Hepatocyte (in vitro differentiated cells): ENCODE measurements around the gene PTPRN2.

Source experiments
- EZH2 ChIP-seq: fragments of 200-600 bp; sonication (generic); IDR thresholded peaks from 2 replicates; pipeline ENCODE4 v1.6.1; 2016; ENCODE audit warnings: antibody characterized with exemption, mild to moderate bottlenecking, borderline replicate concordance
- EZH2phosphoT487 ChIP-seq: fragments of 200-600 bp; sonication (generic); IDR thresholded peaks from one replicate; pipeline ENCODE4 v1.6.1; 2018; ENCODE audit warnings: antibody characterized with exemption, mild to moderate bottlenecking, low read depth, moderate library complexity; ENCODE audit not compliant: unreplicated experiment, severe bottlenecking
- TF ChIP-seq, protein P1 (sequence below): fragments of 200-600 bp; sonication (generic); IDR thresholded peaks from 2 replicates; pipeline ENCODE4 v1.5.1; 2016; ENCODE audit warnings: antibody characterized with exemption, mild to moderate bottlenecking; ENCODE audit not compliant: poor library complexity

DNA sequence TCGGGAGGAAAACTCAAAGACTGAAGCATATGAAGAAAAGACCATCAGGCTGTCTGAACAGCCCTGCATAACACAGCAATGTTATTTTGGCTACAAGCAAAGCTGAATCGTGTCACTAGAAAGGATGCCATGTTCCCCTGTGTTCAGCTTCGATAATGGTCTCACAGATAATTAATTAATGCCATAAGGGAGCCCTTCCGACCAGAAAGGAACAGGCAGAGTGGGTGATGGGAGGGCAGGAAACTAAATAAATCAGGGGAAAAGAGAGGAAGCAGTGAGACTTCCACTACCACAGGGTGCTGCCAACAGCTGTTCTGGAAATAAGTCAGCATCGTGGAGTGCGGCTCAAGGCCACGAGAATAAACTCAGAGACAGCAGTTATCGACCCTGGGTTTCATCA lies 3.2 kb downstream of the PTPRN2 start:
- TF ChIP-seq EZH2 = no peak
- TF ChIP-seq, protein P1, sequence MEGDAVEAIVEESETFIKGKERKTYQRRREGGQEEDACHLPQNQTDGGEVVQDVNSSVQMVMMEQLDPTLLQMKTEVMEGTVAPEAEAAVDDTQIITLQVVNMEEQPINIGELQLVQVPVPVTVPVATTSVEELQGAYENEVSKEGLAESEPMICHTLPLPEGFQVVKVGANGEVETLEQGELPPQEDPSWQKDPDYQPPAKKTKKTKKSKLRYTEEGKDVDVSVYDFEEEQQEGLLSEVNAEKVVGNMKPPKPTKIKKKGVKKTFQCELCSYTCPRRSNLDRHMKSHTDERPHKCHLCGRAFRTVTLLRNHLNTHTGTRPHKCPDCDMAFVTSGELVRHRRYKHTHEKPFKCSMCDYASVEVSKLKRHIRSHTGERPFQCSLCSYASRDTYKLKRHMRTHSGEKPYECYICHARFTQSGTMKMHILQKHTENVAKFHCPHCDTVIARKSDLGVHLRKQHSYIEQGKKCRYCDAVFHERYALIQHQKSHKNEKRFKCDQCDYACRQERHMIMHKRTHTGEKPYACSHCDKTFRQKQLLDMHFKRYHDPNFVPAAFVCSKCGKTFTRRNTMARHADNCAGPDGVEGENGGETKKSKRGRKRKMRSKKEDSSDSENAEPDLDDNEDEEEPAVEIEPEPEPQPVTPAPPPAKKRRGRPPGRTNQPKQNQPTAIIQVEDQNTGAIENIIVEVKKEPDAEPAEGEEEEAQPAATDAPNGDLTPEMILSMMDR = no peak
- TF ChIP-seq EZH2phosphoT487 = no peak
